ENCODE data around the gene ARID1B.

- TF ChIP-seq CTCF (IDR thresholded peaks at IDR 0.05; ENCODE audit: insufficient read depth, low read depth, low read length), result no peak
- TF ChIP-seq EZH2 (IDR thresholded peaks at IDR 0.05; ENCODE audit: insufficient read depth, low read length), result no peak
These were observed 260.0 kb downstream of the ARID1B start for GRCh38 chr6:157037165-157037564.

All from astrocyte (in vitro differentiated cells and primary cell).